GM21619 (cell line): Measurements from ENCODE around the gene FLII.
"Not testable (repeated sequence)": the region's sequence is repeated elsewhere in the genome, so short reads cannot be mapped to it uniquely, and the experiment has no call there.

Experiments used
- ATAC-seq: cut with Tn5 transposase; IDR thresholded peaks from one replicate; pipeline ENCODE4 v1.9.1; 2021; ENCODE audit not compliant: unreplicated experiment

Gene FLII

GRCh38 chr17:18224387-18225120, 34.0 kb downstream of the FLII start:
- ATAC-seq: no peak

- no peak for ATAC-seq
Measured at GRCh38 chr17:18224053-18224386, 34.5 kb downstream of the FLII start.

GRCh38 chr17:18218756-18219415, 39.7 kb downstream of the FLII start:
- ATAC-seq: no peak

- ATAC-seq: no peak
Measured at GRCh38 chr17:18217412-18218015, 41.0 kb downstream of the FLII start.

GRCh38 chr17:18216906-18217305, 41.6 kb downstream of the FLII start:
- not testable (repeated sequence) for ATAC-seq

- no peak for ATAC-seq
Measured at GRCh38 chr17:18213666-18214270, 44.8 kb downstream of the FLII start.

GRCh38 chr17:18208092-18208491, 50.4 kb downstream of the FLII start:
- ATAC-seq: no peak

- no peak for ATAC-seq
Measured at GRCh38 chr17:18206962-18207361, 51.6 kb downstream of the FLII start.

- no peak for ATAC-seq
Measured at GRCh38 chr17:18205861-18206260, 52.7 kb downstream of the FLII start.

GRCh38 chr17:18203308-18203707, 55.2 kb downstream of the FLII start:
- ATAC-seq: no peak

GRCh38 chr17:18201108-18201507, 57.4 kb downstream of the FLII start:
- no peak for ATAC-seq

GRCh38 chr17:18198530-18198929, 60.0 kb downstream of the FLII start:
- no peak for ATAC-seq

GRCh38 chr17:18197535-18198194, 60.9 kb downstream of the FLII start:
- no peak for ATAC-seq

- ATAC-seq: no peak
Measured at GRCh38 chr17:18195246-18195645, 63.3 kb downstream of the FLII start.
